GM19193 (cell line): ENCODE results near the gene STAT6.

Experiments
- POLR2A ChIP-seq: IDR thresholded peaks from 4 replicates; pipeline ENCODE4 v1.6.1; 2011; ENCODE audit not compliant: insufficient read depth, insufficient read length; ENCODE audit errors: extremely low read depth

Gene STAT6

DNA sequence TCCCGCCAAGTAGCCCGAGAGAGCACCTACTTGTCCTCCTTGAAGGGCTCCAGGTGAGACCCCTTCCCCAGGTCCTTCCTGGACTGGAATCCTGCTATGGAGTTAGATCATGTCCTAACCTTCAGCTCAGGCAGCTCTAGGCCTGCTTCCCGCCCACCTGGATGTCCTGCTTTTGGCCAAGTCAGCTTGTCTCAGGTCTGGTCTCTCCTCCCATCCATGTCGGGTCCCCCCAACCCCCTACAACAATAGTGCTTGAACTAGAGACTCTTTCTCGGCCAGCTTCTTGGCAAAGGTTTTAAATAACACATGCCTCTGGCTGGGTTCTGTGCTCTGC lies 18.7 kb downstream of the STAT6 start:
- TF ChIP-seq POLR2A, result no peak

- TF ChIP-seq POLR2A, result no peak
These were observed 19.3 kb downstream of the STAT6 start for GRCh38 chr12:57091638-57092528.

DNA sequence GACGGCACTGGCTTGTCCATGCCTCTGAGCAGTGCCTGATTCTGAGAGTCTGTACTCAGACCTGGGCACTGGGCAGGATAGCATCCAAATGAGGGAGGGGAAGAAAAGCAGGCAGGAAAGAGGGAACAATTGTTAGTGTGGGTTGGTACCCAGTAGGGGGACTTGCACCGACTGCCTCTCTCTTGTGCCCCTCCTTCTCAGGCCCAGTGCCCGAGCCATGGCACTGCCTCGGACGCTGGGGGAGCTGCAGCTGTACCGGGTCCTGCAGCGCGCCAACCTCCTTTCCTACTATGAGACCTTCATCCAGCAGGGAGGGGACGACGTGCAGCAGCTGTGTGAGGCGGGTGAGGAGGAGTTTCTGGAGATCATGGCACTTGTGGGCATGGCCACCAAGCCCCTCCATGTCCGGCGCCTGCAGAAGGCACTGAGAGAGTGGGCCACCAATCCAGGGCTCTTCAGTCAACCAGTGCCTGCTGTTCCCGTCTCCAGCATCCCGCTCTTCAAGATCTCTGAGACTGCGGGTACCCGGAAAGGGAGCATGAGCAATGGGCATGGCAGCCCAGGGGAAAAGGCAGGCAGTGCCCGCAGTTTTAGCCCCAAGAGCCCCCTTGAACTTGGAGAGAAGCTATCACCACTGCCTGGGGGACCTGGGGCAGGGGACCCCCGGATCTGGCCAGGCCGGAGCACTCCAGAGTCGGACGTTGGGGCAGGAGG lies 20.1 kb downstream of the STAT6 start:
- TF ChIP-seq POLR2A, result no peak

GRCh38 chr12:57090490-57090889 lies 20.7 kb downstream of the STAT6 start:
- no peak for TF ChIP-seq POLR2A

- no peak for TF ChIP-seq POLR2A
These were observed 21.6 kb downstream of the STAT6 start for GRCh38 chr12:57089271-57090245.

- peak; percentile 79 for TF ChIP-seq POLR2A
These were observed 22.6 kb downstream of the STAT6 start, which contains the start of gene NAB2 for GRCh38 chr12:57088354-57089270. TSS of gene NAB2 (plus strand) at chr12:57089114. CDS start at chr12:57089272, 158 bp downstream.

- no peak for TF ChIP-seq POLR2A
These were observed 23.3 kb downstream of the STAT6 start for GRCh38 chr12:57087691-57088353.

GRCh38 chr12:57087010-57087690 lies 24.0 kb downstream of the STAT6 start:
- peak; percentile 61 for TF ChIP-seq POLR2A

GRCh38 chr12:57086493-57087009 lies 24.6 kb downstream of the STAT6 start:
- no peak for TF ChIP-seq POLR2A

- TF ChIP-seq POLR2A, result peak; percentile 31
These were observed 25.1 kb downstream of the STAT6 start for GRCh38 chr12:57085999-57086492.

DNA sequence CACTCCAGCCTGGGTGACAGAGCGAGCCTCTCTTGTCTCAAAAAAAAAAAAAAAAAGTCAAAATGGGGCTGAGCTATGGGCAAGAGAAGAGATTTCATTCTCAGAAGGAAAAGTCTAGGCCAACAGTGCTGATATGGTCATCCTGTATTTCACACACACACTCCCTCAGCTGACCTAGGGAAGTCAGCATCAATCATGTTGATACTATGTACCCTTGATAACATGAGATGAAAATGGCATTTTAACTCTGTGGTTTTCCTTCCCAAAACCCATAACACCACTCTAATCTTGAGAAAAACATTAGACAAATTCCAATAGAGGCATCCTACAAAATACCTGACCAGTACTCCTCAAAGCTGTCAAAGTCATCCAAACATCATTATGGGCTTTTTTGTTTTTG lies 30.3 kb downstream of the STAT6 start:
- TF ChIP-seq POLR2A, result no peak

DNA sequence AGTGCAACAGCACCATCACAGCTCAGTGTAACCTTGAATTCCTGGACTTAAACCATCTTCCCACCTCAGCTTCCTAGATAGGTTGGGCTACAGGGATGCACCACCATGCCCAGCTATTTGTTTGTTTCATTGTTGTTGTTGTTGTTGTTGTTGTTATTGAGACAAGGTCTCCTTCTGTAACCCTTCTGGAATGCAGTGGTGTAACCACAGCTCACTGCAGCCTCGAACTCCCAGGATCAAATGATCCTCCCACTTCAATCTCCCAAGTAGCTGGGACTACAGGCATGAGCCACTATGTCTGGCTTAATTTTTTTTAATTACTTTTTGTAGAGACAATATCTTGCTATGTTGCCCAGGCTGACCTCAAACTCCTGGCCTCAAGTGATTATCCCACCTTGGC lies 31.3 kb downstream of the STAT6 start:
- TF ChIP-seq POLR2A, result no peak
